Right renal pelvis (tissue), 4 donors: ENCODE measurements around the gene FBLN7. TPM values are rescaled to one million over a fixed set of nuclear protein-coding genes. Genes with fewer than 3 reads are reported as not detected.

ENCODE experiments used
- DNase-seq, 4 donors: peaks; one replicate each; pipeline ENCODE4 v3.0.0-alpha.2; 2013; ENCODE audit warnings: low read depth in 4 of 4, low spot score in 3 of 4, missing footprints in 1 of 4
- polyA plus RNA-seq, 4 donors: library from polyadenylated mRNA; unstranded; fragments of 120-200 nt; gene quantifications; one replicate each; pipeline ENCODE4 v1.2.1, GENCODE V29; 2013; ENCODE audit not compliant: insufficient read length in 4 of 4

Gene FBLN7
- polyA plus RNA-seq, 4 donors = 10.4 to 16.3 (median 13.2) TPM

DNA sequence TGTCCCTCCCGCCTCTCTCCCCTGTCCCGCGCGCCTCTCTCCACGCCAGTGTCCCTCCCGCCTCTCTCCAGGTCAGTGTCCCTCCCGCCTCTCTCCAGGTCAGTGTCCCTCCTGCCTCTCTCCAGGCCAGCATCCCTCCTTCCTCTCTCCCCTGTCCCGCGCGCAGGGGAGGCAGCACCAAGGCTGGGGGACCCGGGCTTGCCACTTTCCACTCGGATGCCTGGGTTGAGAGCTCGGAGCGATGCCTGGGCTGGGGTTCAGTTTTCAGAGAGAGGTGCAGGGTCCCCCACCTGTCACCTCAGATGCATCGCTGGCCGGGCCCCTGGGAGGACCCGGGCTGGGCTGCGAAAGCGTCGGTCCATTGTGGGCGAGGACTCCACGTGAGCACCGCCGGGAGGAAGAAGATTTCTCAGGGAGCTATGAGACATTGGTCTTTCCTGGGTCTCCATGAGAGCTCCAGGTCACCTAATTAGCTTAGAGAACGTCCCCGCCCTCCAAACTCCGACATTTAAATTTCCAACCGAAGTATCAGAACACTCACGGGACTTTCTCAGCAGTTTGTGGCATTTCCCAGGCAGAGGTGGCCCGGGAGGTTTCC, 2.1 kb downstream of the FBLN7 start:
- no peak for DNase-seq

DNA sequence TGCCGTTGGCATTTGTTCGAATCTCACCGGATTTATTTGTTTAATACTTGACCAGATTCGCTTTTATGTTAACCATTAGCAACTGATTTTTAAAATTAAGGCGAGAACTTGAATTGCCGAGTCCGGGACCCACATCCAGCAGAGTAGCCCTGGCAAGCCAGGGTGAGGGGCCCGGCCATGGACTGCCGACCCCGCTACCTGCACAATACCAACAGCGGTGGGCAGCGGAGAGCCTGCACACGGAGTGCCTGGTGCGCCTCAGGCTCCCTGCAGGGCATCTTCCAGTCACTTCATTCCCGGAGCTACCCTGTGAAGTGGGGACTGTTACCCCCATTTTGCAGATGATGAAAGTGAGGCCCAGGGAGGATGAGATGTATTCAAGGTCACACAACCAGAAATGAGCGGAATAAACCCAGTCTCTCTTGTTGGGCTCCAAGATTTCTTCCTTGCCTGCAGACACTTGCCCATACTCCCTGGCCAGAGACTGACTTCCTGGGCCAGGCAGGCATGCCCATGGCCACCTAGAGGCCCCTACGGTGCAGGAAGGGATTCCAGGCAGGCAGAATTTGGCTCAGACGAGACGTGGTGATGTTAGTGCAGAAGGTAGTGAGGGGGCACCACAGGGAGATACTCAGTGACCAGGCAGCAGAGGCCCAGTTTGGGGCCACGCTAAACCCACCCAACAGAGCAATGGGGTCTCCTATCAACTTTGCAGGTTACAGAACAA, 2.9 kb downstream of the FBLN7 start:
- no peak for DNase-seq

DNA sequence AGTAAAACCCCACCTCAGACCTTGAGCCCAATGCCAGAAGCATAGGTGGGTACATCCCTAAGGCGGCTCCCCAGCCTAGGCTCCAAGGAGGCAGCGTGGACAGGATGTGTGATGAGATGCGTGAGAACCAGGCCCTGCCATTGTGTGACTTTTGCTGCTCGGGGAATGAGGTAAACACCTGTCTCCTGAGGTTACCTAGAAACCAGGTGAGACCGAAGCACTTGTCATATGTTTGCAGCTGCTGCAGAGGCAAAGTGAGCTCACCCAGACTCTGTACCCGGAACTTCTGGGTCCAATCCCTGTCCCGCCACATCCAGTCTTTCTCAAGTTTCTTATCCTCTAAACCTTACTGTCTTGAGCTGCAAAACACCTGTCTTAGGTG, 3.4 kb downstream of the FBLN7 start:
- no peak for DNase-seq

DNA sequence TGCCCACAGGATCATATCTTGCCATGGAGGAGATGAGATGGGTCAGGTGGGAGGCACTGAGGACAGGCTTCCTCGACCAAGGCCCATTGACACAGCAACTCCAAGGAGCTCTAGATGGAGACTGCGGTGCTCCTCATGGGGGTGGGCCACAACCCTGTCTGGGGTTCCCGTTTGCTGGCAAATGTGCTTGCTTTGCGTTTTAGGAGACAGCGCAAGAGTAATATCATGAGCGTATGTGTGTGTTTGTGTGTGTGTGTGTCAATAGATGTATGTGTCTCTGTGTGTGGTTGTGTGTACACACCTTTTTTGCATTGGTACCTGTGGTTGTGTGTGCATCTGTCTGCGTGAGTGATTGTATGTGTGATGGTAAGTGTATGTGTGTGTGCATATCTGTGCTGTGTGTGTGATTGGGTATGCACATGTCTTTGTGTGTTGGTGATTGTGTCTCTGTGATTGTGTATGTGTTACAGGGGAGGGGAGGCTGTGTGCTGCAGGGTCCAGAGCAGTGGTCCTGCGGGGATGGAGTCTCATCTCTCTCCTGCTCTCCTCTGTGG, 4.4 kb downstream of the FBLN7 start:
- no peak for DNase-seq

DNA sequence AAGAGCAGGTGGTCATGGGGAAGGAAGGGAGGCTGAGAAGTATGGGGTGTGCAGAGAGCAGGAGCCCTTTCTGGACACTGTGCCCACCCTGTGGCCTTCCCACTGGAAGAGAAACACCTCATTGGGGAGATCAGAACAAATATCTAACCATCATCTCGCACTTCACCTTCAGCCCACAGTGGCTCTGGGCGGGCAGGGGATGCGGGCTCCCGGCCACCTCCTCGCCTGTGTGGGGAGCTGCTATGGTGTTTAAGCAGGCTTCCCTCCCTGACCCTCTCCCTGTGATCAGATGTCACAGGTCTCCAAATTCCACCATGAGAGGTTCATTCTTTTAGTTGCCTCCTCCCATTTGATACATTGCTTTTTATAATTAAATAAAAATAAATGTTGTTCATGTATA, 5.0 kb downstream of the FBLN7 start:
- DNase-seq = no peak

DNA sequence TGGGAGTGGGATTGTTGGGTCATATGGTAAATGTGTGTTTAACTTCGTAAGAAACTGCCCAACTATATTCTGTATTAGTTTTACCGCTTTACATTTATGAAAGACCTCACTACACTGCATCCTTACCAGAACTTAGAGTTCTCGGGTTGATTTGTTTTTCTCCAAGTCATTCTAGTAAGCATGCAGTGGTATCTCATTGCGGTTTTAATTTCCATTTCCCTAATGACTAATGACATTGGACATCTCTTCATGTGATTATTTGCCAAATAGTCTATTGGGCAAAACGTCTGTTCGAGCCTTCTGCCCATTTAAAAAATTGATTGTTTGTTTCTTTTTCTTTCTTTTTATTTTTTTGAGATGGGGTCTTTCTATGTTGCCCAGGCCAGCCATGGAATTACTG, 6.8 kb downstream of the FBLN7 start:
- DNase-seq = no peak

DNA sequence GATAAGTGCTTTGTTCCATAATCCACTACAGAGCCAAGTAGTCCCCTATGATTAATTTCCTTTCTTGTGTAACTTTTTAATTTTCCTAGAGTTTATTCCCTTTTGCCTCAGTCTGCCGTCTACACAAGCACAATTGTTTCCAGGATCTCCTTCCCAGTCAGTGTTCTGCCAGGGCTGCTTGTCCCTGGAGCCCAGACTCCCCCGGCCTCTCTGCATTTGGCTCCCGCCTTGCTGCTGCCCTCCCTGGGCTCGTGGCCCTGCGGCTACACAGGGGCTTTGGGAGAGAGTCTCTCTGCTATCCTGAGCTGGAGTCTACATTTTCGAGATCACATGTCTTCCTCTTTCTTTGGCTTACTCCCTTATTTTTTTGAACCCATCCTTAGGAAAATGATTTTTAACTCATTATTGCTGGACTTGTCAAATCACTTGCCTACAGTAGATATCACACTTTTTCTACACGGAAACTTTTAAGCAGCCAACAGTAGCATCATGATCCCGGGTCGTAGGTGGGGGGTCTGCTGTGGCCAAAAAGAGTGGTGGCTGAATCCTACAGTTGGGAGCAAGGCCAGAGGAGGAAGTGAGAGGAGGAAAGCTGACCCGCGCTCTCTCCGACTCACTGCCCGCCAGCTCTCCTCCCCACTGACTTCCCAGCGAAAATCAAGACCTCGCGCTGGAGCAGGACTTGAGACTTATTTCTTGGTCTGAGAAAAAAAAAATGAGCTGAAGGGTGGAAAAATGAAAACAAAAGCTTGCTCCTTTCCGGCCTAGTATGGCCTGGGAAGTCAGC, 9.4 kb downstream of the FBLN7 start:
- no peak for DNase-seq

DNA sequence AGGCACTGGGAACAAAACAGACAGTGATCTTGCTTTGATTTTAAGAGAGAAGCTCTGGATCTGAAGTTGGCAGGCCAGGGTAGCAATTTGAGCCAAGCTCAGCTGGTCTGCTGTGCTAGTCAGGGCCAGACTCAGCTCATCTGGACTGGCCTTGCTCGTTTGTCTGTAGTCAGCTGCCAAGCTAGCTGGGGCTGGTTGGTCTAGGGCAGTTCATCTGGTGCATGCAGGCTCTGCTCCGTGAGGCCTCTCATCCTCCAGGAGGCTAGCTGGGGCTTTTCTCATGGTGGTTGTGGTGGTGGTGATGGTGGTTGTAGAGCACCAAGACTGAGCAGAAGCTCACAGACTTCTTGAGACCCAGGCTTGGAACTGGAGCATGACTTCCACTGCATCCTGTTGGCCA, 10.3 kb downstream of the FBLN7 start:
- no peak for DNase-seq

DNA sequence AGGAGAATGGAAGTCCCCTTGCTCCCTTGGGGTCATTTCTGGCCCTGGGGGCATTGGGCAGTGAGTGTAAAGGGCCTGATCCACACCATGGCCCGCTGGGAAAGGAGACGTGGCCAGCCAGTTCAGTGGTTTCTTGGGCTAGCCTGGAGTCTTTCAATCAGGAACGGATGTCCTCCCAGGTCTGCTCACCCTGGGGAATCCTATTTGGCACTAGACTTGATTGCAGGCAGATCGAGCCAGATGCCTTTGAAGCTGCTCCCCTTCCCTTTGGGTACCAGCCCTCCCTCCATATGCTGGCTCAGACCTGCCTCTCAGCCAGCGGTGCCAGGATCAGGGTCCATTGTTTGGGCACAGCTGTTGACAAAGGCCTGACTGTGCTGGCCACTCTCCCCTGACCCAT, 11.0 kb downstream of the FBLN7 start:
- no peak for DNase-seq

DNA sequence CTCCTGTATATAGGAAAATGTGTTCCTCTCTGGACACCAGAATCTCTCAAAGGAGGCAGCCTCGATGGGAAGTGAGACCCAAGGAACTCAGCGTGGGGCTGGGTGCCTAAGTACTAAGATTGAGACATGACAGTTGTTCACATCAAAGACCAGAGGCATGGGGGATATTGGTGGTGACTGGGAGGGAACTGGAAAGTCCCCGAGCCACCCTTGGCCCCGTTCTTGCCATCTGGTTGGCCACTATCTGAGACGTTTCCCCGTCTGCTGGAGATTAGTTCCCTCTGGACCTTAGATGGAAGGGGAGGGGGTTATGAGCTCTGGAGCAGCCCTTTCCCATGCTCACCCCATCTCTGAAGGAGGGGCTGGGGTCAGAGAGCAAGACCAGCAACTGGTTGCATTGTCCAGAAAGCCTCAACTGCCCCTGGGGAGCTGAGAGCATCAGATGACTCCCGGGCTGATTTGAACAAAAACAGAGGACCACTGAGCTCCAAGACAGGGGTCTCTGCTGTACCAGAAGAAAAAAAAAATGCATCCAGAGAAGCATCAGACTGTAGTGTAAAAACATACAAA, 11.8 kb downstream of the FBLN7 start:
- no peak for DNase-seq

DNA sequence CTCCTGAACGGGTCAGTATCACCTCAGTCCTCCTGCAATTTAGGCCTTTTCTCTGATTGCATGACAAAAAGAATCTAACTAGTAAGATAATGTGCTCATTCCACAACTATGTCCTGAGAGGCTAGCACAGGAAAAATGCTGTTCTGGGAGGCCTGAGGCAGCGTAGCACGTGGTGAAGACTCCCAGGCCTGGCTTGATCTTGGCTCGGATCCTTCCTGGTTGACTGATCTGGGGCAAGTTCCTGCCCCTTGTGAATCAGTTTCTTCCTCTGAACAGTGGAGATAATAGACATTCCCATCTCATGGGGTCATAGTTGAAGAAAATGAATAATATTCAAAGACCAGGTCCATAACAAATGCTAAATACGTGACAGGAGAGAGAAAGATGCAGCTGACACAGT, 12.3 kb downstream of the FBLN7 start:
- no peak for DNase-seq

DNA sequence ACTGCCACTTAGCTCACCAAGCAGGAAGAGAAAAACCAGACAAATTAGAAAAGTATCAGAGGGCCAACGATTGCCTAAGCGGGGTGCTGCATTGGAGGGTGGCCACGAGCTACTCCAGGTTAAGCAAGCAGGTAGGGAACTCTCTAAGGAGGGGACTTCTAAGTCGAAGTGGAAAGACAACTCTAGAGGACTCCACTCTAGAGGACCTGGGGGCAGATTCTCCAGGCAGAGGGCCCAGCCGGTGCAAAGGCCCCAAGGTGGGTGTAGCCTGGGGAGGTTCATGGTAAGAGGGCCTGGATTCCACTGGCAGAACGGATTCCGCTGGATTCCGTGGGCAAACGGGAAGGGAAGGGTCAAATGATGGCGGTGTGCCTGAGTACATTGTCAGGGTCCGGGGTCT, 12.7 kb downstream of the FBLN7 start:
- DNase-seq = no peak

DNA sequence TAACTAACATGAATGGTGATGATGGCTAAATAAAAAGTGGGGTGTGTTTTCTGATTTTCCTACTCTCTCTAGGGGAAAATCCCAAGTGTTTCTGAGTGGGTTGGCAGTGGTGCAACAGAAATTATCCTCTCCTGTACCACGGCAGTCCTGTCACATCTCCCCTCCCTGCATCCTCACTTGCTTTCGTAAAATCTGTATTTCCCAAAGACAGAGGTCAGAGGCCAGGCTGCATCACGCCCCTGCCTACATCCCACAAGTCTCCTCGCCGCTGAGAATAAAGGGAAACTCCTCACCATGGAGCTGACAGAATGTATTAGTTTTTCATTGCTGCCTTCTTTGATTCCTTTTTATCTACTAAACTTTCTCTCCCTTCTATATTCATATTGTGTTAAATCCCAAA, 13.1 kb downstream of the FBLN7 start:
- no peak for DNase-seq

DNA sequence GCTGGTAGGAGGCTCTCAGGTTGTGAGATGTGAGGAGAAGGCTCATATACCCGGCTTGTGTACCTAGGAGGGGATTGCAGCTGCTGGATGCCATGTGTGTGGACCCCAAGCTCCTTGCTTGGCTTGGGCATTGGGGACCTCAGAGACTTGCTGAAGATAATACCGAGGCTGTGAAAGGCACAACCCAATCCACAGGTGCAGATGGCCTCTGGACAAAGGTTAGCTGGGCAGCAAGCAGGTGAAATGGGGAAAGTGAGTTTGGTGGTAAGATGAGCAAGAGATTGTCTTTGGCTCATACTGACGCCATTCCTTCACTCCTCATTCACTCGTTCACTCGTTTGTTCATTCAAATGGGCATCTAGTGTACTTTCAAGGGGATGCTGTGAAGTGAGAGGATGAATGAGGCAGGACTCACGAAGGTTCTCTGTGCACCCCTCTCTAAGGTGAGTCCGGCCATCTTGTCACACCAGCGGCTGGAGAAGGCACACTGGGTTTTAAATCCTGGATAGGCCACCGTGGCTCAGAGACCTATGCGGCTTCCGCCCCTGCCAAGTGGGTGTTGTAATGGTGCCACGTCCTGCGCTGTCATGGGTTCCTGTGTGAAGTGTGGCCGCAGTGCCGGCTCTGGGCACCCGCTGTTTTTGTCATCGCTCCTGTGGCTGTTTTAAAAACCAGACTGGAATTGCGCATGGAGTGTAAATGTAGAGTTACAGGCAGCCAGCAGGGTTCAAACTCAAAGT, 13.7 kb downstream of the FBLN7 start:
- DNase-seq = no peak

DNA sequence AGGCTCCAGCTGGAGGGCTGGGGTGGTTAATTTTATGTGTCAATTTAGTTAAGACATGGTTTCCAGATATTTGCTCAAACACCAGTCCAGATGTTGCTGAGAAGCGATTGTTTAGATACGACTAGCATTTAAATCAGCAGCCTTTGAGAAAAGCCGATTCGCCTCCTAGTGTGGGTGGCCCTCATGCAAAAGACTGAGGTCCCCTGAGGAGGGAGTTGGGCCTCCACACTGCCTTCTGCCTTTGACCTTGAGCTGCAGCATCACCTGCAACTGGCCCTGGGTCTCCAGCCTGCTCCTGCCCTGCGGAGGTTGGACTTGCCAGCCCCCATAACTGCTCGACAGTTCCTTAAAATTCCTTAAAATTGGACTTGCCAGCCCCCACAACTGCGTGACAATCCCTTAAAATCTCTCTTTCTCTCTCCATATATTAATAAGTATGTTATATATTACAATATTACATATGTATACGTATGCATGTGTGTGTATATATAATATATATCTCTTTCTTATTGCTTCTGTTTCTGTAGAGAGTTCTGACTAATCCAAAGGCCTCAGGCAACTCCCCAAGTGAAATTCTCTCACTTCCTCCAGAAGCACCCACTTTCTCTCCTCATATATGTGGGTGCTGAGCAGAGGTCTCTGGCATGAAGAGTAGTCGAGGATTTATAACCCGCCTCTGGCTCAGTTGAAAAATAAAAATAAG, 14.4 kb downstream of the FBLN7 start:
- DNase-seq = no peak

DNA sequence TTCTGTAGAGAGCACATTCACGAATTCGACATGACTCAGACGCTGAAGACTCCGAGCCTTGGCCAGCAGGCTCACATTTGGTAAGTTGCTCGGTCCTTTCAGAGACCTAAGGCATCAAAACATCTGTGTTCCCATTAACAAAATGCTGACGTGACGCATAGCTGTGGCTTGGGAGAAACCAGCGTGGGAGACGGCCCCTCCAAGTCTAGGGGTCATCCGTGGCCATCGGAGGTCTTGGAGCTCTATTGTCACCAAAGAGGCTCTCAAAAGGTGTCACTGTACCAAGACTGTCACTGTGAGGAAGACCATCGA, 14.9 kb downstream of the FBLN7 start:
- no peak for DNase-seq

DNA sequence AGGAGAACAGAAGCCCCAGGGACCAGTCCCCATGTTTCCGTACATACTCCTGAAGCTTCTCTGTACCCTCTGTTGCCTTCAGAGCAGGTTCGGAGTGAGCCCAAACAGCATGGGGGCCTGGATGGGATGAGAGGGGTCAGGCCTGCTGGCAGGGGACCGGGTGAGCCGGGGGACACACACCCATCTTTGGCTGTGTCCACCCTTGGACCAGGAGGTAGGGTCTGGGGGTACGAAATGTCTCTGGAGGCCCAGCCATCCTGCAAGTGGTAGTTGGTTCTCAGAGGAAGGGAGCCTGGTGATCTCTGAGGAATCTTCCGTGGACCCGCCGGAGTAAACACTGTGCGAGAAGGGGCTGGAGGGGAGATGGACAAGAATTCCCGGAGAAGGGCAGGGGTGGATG, 15.3 kb downstream of the FBLN7 start:
- no peak for DNase-seq

DNA sequence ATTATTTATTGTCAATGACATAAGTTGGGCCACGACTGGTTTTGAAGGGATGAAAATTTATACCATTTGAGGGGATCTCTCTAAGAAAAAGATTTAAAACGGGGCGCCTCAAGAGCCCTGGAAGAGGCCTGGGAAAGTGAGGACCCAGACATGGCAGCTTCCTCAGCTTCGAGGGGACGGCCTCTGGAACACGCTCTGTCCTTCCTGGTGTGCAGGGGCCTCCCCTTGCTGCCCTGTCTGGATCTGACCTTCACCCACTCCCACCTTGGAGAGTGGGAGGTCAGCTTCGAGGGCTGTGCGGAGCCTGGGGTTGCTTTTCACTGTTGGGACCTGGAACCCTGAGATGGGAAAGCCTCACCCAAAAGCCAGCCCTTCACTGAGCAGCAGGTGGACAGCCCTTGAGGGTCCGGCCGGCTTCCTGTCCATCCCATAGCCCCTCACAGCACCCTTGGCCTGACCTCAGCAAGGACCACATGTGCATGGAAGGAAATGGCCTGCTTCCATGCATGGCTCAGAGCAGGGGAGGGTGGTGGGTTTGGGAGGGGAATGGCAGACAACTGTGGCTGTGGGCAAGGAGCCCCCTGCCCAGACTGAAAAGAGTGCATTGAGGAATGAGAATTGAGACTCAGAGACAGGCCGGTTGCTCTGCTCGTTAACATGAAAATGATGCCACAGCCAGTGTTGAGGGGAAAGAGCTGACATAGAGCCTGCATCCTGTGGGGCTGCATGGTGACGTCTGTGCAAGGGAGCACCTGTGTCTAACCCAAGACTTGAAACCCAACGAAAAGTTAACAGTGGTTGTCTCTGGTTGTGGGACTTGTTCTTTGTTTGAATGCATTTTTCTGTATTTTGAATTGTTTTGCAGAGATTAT, 16.3 kb downstream of the FBLN7 start:
- no peak for DNase-seq
